H1 (cell line): Measurements from ENCODE around the gene SAMM50. TPM values are rescaled to one million over a fixed set of nuclear protein-coding genes. Genes with fewer than 3 reads are reported as not detected.

ENCODE experiments used
- CTCF ChIA-PET: fragments of 300-600 bp; sonication (Branson Sonifier 250); formaldehyde crosslinking; loops from one replicate; lab custom pipeline; 2021; ENCODE audit not compliant: partially characterized antibody; lab: Charles Lee
- POLR2A ChIA-PET: fragments of 300-600 bp; sonication (Branson Sonifier 250); formaldehyde crosslinking; loops from one replicate; lab custom pipeline; 2021; ENCODE audit warnings: inconsistent platforms; ENCODE audit not compliant: partially characterized antibody; lab: Charles Lee
- DNase-seq, 2 experiments: peaks; one replicate each; pipeline versions ENCODE4 v3.0.0 to v3.0.0-alpha.2; 2010 to 2022; ENCODE audit warnings: low spot score in 2 of 2, low read depth in 1 of 2, mixed read lengths in 1 of 2
- FAIRE-seq: peaks from 2 replicates; lab custom pipeline; 2011; peaks lifted over from hg19 to GRCh38; lab: Jason Lieb, UNC
- H2AFZ ChIP-seq: 2 replicates; pipeline ENCODE4 v1.8.1; 2012; ENCODE audit warnings: low read length, inconsistent platforms
- H2AK5ac ChIP-seq: 2 replicates; pipeline ENCODE4 v1.6.1; 2013; ENCODE audit warnings: low read depth, low read length
- H2BK120ac ChIP-seq: replicated peaks from 2 replicates; pipeline ENCODE3; 2013; ENCODE audit warnings: low read depth, low read length, inconsistent platforms
- H2BK12ac ChIP-seq: 2 replicates; pipeline ENCODE4 v1.6.1; 2013; ENCODE audit warnings: low read depth, low read length
- H2BK15ac ChIP-seq: 2 replicates; pipeline ENCODE4 v1.6.1; 2013; ENCODE audit warnings: low read length
- H2BK20ac ChIP-seq: 2 replicates; pipeline ENCODE4 v1.6.1; 2013; ENCODE audit warnings: low read length
- H2BK5ac ChIP-seq: 2 replicates; pipeline ENCODE4 v1.6.1; 2013; ENCODE audit warnings: low read depth, low read length
- H3K14ac ChIP-seq: 2 replicates; pipeline ENCODE4 v1.6.1; 2013; ENCODE audit warnings: inconsistent platforms; ENCODE audit not compliant: insufficient read length
- H3K18ac ChIP-seq: 2 replicates; pipeline ENCODE4 v1.6.1; 2013; ENCODE audit warnings: low read length; ENCODE audit errors: extremely low read depth
- H3K23ac ChIP-seq: 2 replicates; pipeline ENCODE4 v1.6.1; 2013; ENCODE audit warnings: inconsistent platforms; ENCODE audit not compliant: insufficient read length
- H3K23me2 ChIP-seq: 2 replicates; pipeline ENCODE4 v1.6.1; 2013; ENCODE audit warnings: low read depth, low read length
- H3K27ac ChIP-seq: 2 replicates; pipeline ENCODE4 v1.6.1; 2011; ENCODE audit warnings: low read depth, low read length, inconsistent platforms
- H3K27me3 ChIP-seq, 4 experiments: replicated peaks in 1 of 4; 1 replicate in 1 of 4; 2 replicates in 3 of 4; pipeline versions ENCODE4 v1.6.1 to v1.8.1; 2011 to 2013; ENCODE audit warnings: low read length in 3 of 4, mild to moderate bottlenecking in 3 of 4, inconsistent platforms in 2 of 4, mixed read lengths in 2 of 4, moderate library complexity in 1 of 4; ENCODE audit not compliant: control insufficient read depth in 3 of 4, insufficient read depth in 3 of 4; ENCODE audit errors: extremely low read depth in 1 of 4
- H3K36me3 ChIP-seq, 4 experiments: 2 replicates each; pipeline versions ENCODE4 v1.6.1 to v1.8.1; 2011 to 2013; ENCODE audit warnings: mild to moderate bottlenecking in 4 of 4, low read length in 3 of 4, moderate library complexity in 2 of 4, control low read depth in 1 of 4, inconsistent platforms in 1 of 4; ENCODE audit not compliant: insufficient read depth in 4 of 4, control insufficient read depth in 2 of 4
- H3K4ac ChIP-seq: replicated peaks from 2 replicates; pipeline ENCODE3; 2013; ENCODE audit warnings: low read length, low read depth, mixed read lengths, inconsistent platforms; ENCODE audit not compliant: insufficient read length
- H3K4me1 ChIP-seq, 4 experiments: replicated peaks in 1 of 4; 1 replicate in 1 of 4; 2 replicates in 3 of 4; pipeline versions ENCODE4 v1.6.1 to v1.8.1; 2011 to 2013; ENCODE audit warnings: low read length in 3 of 4, inconsistent platforms in 2 of 4, mixed read lengths in 1 of 4; ENCODE audit not compliant: insufficient read depth in 4 of 4, control insufficient read depth in 3 of 4
- H3K4me2 ChIP-seq, 2 experiments: 2 replicates each; pipeline versions ENCODE4 v1.6.1 to v1.8.1; 2011 to 2013; ENCODE audit warnings: low read depth in 2 of 2, low read length in 2 of 2, control low read depth in 1 of 2, inconsistent platforms in 1 of 2, mild to moderate bottlenecking in 1 of 2; ENCODE audit not compliant: insufficient read depth in 1 of 2
- H3K4me3 ChIP-seq, 4 experiments: fragments of 200-600, 300-600 bp in 1 of 4; sonication (generic), shearing (Covaris generic), sonication (Bioruptor Twin) in 1 of 4; 2 replicates each; pipeline versions ENCODE4 v1.5.1 to v1.8.1; 2011 to 2016; ENCODE audit warnings: low read length in 4 of 4, low read depth in 3 of 4, control low read depth in 2 of 4, inconsistent platforms in 2 of 4, mild to moderate bottlenecking in 2 of 4, mixed read lengths in 1 of 4, moderate library complexity in 1 of 4; ENCODE audit not compliant: insufficient read depth in 2 of 4; ENCODE audit errors: extremely low read depth in 1 of 4
- H3K56ac ChIP-seq: replicated peaks from 2 replicates; pipeline ENCODE3; 2013; ENCODE audit warnings: low read depth, mild to moderate bottlenecking, mixed read lengths, low read length, inconsistent platforms; ENCODE audit not compliant: insufficient read length
- H3K79me1 ChIP-seq: 2 replicates; pipeline ENCODE4 v1.6.1; 2013; ENCODE audit warnings: low read depth, low read length, control low read depth
- H3K79me2 ChIP-seq, 2 experiments: 2 replicates each; pipeline versions ENCODE4 v1.6.1 to v1.8.1; 2012 to 2013; ENCODE audit warnings: low read length in 2 of 2, mild to moderate bottlenecking in 2 of 2, inconsistent platforms in 1 of 2; ENCODE audit not compliant: insufficient read depth in 2 of 2, control insufficient read depth in 1 of 2
- H3K9ac ChIP-seq, 4 experiments: replicated peaks in 1 of 4; 1 replicate in 1 of 4; 2 replicates in 3 of 4; pipeline versions ENCODE4 v1.6.1 to v1.8.1; 2011 to 2013; ENCODE audit warnings: low read depth in 3 of 4, low read length in 3 of 4, control low read depth in 2 of 4, mild to moderate bottlenecking in 2 of 4, moderate library complexity in 2 of 4, inconsistent platforms in 1 of 4; ENCODE audit errors: extremely low read depth in 1 of 4
- H3K9me3 ChIP-seq, 2 experiments: 2 replicates each; pipeline versions ENCODE4 v1.6.1 to v1.8.1; 2012 to 2013; ENCODE audit warnings: mild to moderate bottlenecking in 2 of 2, moderate library complexity in 2 of 2, control low read depth in 1 of 2, inconsistent platforms in 1 of 2, low read depth in 1 of 2, low read length in 1 of 2, mixed read lengths in 1 of 2; ENCODE audit not compliant: insufficient read depth in 2 of 2
- H4K20me1 ChIP-seq, 2 experiments: replicated peaks in 1 of 2; 2 replicates each; pipeline versions ENCODE3 to v1.8.1; 2011 to 2013; ENCODE audit warnings: inconsistent platforms in 2 of 2, low read length in 2 of 2, mild to moderate bottlenecking in 1 of 2; ENCODE audit not compliant: insufficient read depth in 2 of 2, control insufficient read depth in 1 of 2
- H4K5ac ChIP-seq: 2 replicates; pipeline ENCODE4 v1.6.1; 2013; ENCODE audit warnings: low read length, low read depth, mixed read lengths, inconsistent platforms; ENCODE audit not compliant: insufficient read length
- H4K8ac ChIP-seq: 2 replicates; pipeline ENCODE4 v1.8.0; 2013; ENCODE audit warnings: mild to moderate bottlenecking, moderate library complexity, low read length, inconsistent platforms; ENCODE audit not compliant: insufficient read depth; ENCODE audit errors: extremely low read depth
- H4K91ac ChIP-seq: replicated peaks from 2 replicates; pipeline ENCODE3; 2013; ENCODE audit warnings: low read length, mixed read lengths, inconsistent platforms; ENCODE audit not compliant: insufficient read length
- CHD2 ChIP-seq: IDR thresholded peaks from 2 replicates; pipeline ENCODE4 v1.6.1; 2012; ENCODE audit warnings: low read length, improper control_type of control experiment
- CREB1 ChIP-seq: IDR thresholded peaks from 2 replicates; pipeline ENCODE4 v1.6.1; 2012; ENCODE audit warnings: inconsistent platforms
- EGR1 ChIP-seq: IDR thresholded peaks from 2 replicates; pipeline ENCODE4 v1.6.1; 2011; ENCODE audit warnings: low read depth, low read length, borderline replicate concordance
- HDAC6 ChIP-seq: IDR thresholded peaks from one replicate; pipeline ENCODE4 v1.7.1; 2012; ENCODE audit warnings: low read depth, mild to moderate bottlenecking, inconsistent platforms, low read length, moderate library complexity
- KDM4A ChIP-seq: IDR thresholded peaks from one replicate; pipeline ENCODE4 v1.7.1; 2012; ENCODE audit warnings: low read depth, mild to moderate bottlenecking, moderate library complexity, low read length, inconsistent platforms; ENCODE audit not compliant: severe bottlenecking
- POLR2A ChIP-seq, 2 experiments: IDR thresholded peaks; 1 replicate in 1 of 2; 2 replicates in 1 of 2; pipeline ENCODE4 v1.6.1; 2011; ENCODE audit warnings: low read depth in 2 of 2, low read length in 2 of 2, mild to moderate bottlenecking in 2 of 2; ENCODE audit errors: control extremely low read depth in 1 of 2
- POLR2AphosphoS5 ChIP-seq: IDR thresholded peaks from 2 replicates; pipeline ENCODE4 v1.6.1; 2011; ENCODE audit warnings: low read depth, low read length
- SAP30 ChIP-seq: fragments of 300-600 bp; sonication (generic); IDR thresholded peaks from 2 replicates; pipeline ENCODE4 v1.7.1; 2012; ENCODE audit warnings: low read length, moderate library complexity, mild to moderate bottlenecking, inconsistent platforms; ENCODE audit not compliant: insufficient read depth, insufficient replicate concordance
- SIRT6 ChIP-seq: IDR thresholded peaks from one replicate; pipeline ENCODE4 v1.7.1; 2012; ENCODE audit warnings: low read length, inconsistent platforms
- USF2 ChIP-seq: IDR thresholded peaks from 2 replicates; pipeline ENCODE4 v1.6.1; 2011; ENCODE audit warnings: low read length, improper control_type of control experiment
- ZNF274 ChIP-seq: IDR thresholded peaks from 2 replicates; pipeline ENCODE4 v1.7.0; 2012; ENCODE audit warnings: low read length, borderline replicate concordance; ENCODE audit errors: extremely low read depth
- WGBS, 2 experiments: shearing (Covaris generic) in 1 of 2; methylation state at CpG; one replicate each; pipeline versions ENCODE4 v1.1.6 to v1.1.7; 2013 to 2015; ENCODE audit warnings: low lambda C conversion rate in 2 of 2, mixed read lengths in 2 of 2, inconsistent platforms in 1 of 2, low coverage in 1 of 2, missing lambda C conversion rate in 1 of 2; ENCODE audit not compliant: insufficient replicate concordance in 2 of 2, insufficient coverage in 1 of 2, insufficient read length in 1 of 2; ENCODE audit errors: extremely low coverage in 1 of 2, missing lambda C conversion rate in 1 of 2; 5-methylcytosine and 5-hydroxymethylcytosine counted together
- polyA plus RNA-seq, 7 experiments: library from polyadenylated mRNA; depleted of rRNA in 3 of 7; stranded (reverse) in 5 of 7; unstranded in 2 of 7; fragments of >200 nt in 5 of 7; fragments of 200-250 nt in 2 of 7; gene quantifications; 1 replicate in 5 of 7; 2 replicates in 1 of 7; 4 replicates in 1 of 7; pipeline versions ENCODE4 v1.2.1 to v1.2.3, GENCODE V29; 2011 to 2013; ENCODE audit warnings: missing spikeins in 2 of 7, mixed read lengths in 2 of 7
- total RNA-seq: library from RNA; stranded (reverse); fragmentation: NEBNext Ultra II Directional; extraction: Animal tissue kit (Norgen Biotek cat#: 25700); gene quantifications from 2 replicates; pipeline ENCODE4 v1.2.1, GENCODE V29; 2021

Gene SAMM50
- total and polyA plus RNA-seq, 2 of the 8 experiments (the other 6 are each of a cell fraction or from before 2014, with no cell fraction given) = 45.4 to 70.3 TPM

- no peak overlapping the region; the same call in 1 of the 2 replicates for H2BK5ac ChIP-seq
- 88% methylated on average over 26 of the region's 26 CpGs; no CpG with 5 or more reads in 1 of the 2 experiments for WGBS, 2 experiments
- CTCF ChIA-PET = interaction anchor here (0.8 to 3.3 kb wide), 5 partner anchors 7 to 60 kb away, joined by 3 to 13 read pairs (median 8); no protein-coding TSS in a partner anchor
- H4K91ac ChIP-seq = no peak overlapping the region
- H2BK20ac ChIP-seq = no peak overlapping the region
- no peak overlapping the region for H3K56ac ChIP-seq
- H3K79me1 ChIP-seq = no peaks in the 10 kb centered on the region; the same call in 1 of the 2 replicates
- no peaks in the 10 kb centered on the region for H4K20me1 ChIP-seq
- no peak overlapping the region for H2AK5ac ChIP-seq
- DNase-seq = no peak
- no peak for FAIRE-seq
- H3K14ac ChIP-seq = no peak overlapping the region
- peak overlapping the region in 1 of 4 experiments; percentile 61; a peak in 1 of 8 replicates for H3K4me3 ChIP-seq
- H2AFZ ChIP-seq = no peak overlapping the region
- no peak overlapping the region; the same call in 1 of the 2 replicates for H3K18ac ChIP-seq
- peaks cover 3% of the 10 kb centered on the region; the same call in 1 of the 2 replicates for H3K23me2 ChIP-seq
- H3K23ac ChIP-seq = no peak overlapping the region
- H3K27ac ChIP-seq = no peak overlapping the region
- H2BK15ac ChIP-seq = no peak overlapping the region
- peaks cover 0 to 14% (median 2%) of the 10 kb centered on the region in 4 experiments; a peak in 4 of 7 replicates for H3K4me1 ChIP-seq
- POLR2A ChIA-PET = interaction anchor here (1.5 to 1.6 kb wide), 2 partner anchors 42 to 134 kb away, joined by 3 read pairs; partner anchors contain the start of gene PNPLA5
- no peaks in the 10 kb centered on the region for H3K36me3 ChIP-seq
- no peaks in the 10 kb centered on the region for H3K9me3 ChIP-seq
- H2BK120ac ChIP-seq = no peak overlapping the region
- peaks cover 0 to 8% (median 3%) of the 10 kb centered on the region in 4 experiments; a peak in 4 of 7 replicates for H3K27me3 ChIP-seq
- H4K8ac ChIP-seq = no peak overlapping the region
- no peak overlapping the region for H3K4ac ChIP-seq
- no peak overlapping the region for H3K9ac ChIP-seq
- H4K5ac ChIP-seq = no peak overlapping the region
- no peak overlapping the region for H2BK12ac ChIP-seq
- peak overlapping the region; percentile 65 to 70; a peak in 2 of 4 replicates for H3K4me2 ChIP-seq
- H3K79me2 ChIP-seq = no peaks in the 10 kb centered on the region
- TF ChIP-seq KDM4A = no peak
- no peak for TF ChIP-seq SAP30
- TF ChIP-seq ZNF274 = no peak
- no peak for TF ChIP-seq POLR2AphosphoS5
- TF ChIP-seq POLR2A (IDR thresholded peaks at IDR 0.05; ENCODE audit: control extremely low read depth in 1 of 2, low read depth in 2 of 2, low read length in 2 of 2) = no peak
- no peak for TF ChIP-seq CREB1
- TF ChIP-seq CHD2 = no peak
- no peak for TF ChIP-seq HDAC6
- TF ChIP-seq SIRT6 = no peak
- TF ChIP-seq USF2 = no peak
- no peak for TF ChIP-seq EGR1
Observed at GRCh38 chr22:44025171-44026065, 70.2 kb downstream of the SAMM50 start.
